Measurements from ENCODE around the gene DRD5.
"Not testable (repeated sequence)": the region's sequence is repeated elsewhere in the genome, so short reads cannot be mapped to it uniquely, and the experiment has no call there.

The DRD5 gene

DNA sequence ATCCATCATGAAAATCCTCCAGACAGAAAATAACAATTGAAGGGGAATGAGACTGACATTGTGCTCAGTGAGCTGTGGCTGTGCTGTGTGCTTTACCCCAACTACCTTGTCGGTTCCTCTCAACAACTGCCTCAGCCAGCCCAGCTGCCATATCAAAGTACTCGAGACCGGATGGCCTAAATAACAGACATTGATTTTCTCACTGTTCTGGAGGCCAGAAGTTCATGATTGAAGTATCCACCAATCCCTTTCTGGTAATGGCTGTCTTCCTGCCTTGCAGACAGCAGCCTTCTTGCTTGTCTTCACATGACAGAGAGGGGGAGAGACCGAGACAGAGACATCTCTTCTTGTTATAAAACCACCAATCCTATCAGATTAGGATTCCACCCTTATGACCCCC is 37.6 kb upstream of the DRD5 start:
- H3K18ac ChIP-seq (ENCODE audit: low read length); H3K14ac ChIP-seq (ENCODE audit: low read length); H3K4me3 ChIP-seq (ENCODE audit: low read depth, low read length); H3K79me2 ChIP-seq (ENCODE audit: control insufficient read depth, insufficient read depth, low read length, poor library complexity); H4K12ac ChIP-seq (ENCODE audit: low read depth, low read length); H3K79me1 ChIP-seq (ENCODE audit: low read length); H4K8ac ChIP-seq (ENCODE audit: low read depth, low read length); H2BK120ac ChIP-seq (ENCODE audit: insufficient read depth, low read length, poor library complexity); H3K4me1 ChIP-seq (ENCODE audit: control insufficient read depth in 1 of 2, insufficient read depth in 2 of 2, low read length in 2 of 2); H2AK5ac ChIP-seq (ENCODE audit: low read length); H3K4me2 ChIP-seq (ENCODE audit: low read length); H3K23ac ChIP-seq (ENCODE audit: low read length); H3K9ac ChIP-seq (ENCODE audit: low read length); H3K27ac ChIP-seq (ENCODE audit: low read depth, low read length); DNase-seq; H2AFZ ChIP-seq (ENCODE audit: insufficient read depth, low read length, poor library complexity); H4K91ac ChIP-seq (ENCODE audit: low read depth, low read length); H2BK12ac ChIP-seq (ENCODE audit: low read length); H2BK5ac ChIP-seq (ENCODE audit: low read depth, low read length, poor library complexity); H3K27me3 ChIP-seq (ENCODE audit: insufficient read depth, low read length); H3K36me3 ChIP-seq (ENCODE audit: control insufficient read depth in 1 of 2, insufficient read depth in 2 of 2, low read length in 2 of 2); H3K9me3 ChIP-seq (ENCODE audit: insufficient read depth, low read depth, low read length); H3K4ac ChIP-seq (ENCODE audit: low read depth, low read length): not testable (repeated sequence)
- no CpG with 5 or more reads among the region's 4 CpGs for WGBS (ENCODE audit: extremely low coverage, insufficient coverage, insufficient read length)

DNA sequence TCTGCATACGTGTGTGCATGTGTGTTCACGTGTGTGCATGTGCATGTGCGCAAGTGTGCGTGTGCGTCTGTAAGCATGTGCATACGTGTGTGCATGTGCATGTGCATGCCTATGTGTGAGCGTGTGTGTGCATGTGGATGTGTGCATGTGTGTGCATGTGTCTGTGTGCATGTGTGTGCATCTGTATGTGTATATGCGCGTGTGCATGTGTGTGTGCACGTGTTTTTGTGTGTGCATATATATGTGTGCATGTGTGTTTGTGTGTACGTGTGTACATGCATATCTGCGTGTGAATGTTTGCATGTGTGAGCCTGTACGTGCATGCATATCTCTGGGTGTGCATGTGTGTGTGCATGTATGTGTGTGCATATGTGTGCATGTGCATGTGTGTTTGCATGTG is 35.7 kb upstream of the DRD5 start:
- H4K12ac ChIP-seq (ENCODE audit: low read depth, low read length) = no peak overlapping the region
- no peak overlapping the region for H4K91ac ChIP-seq (ENCODE audit: low read depth, low read length)
- H3K4me2 ChIP-seq (ENCODE audit: low read length) = no peak overlapping the region
- no peak overlapping the region for H2BK12ac ChIP-seq (ENCODE audit: low read length)
- no peaks in the 10 kb centered on the region for H3K79me2 ChIP-seq (ENCODE audit: control insufficient read depth, insufficient read depth, low read length, poor library complexity)
- H2BK120ac ChIP-seq (ENCODE audit: insufficient read depth, low read length, poor library complexity) = no peak overlapping the region
- no peak overlapping the region for H4K8ac ChIP-seq (ENCODE audit: low read depth, low read length)
- no peak overlapping the region for H3K27ac ChIP-seq (ENCODE audit: low read depth, low read length)
- DNase-seq = no peak
- no peak overlapping the region for H3K18ac ChIP-seq (ENCODE audit: low read length)
- no peak overlapping the region for H2AFZ ChIP-seq (ENCODE audit: insufficient read depth, low read length, poor library complexity)
- no peaks in the 10 kb centered on the region for H3K4me1 ChIP-seq (ENCODE audit: control insufficient read depth in 1 of 2, insufficient read depth in 2 of 2, low read length in 2 of 2)
- no peak overlapping the region for H3K14ac ChIP-seq (ENCODE audit: low read length)
- H3K23ac ChIP-seq (ENCODE audit: low read length) = no peak overlapping the region
- peaks cover 5% of the 10 kb centered on the region for H3K9me3 ChIP-seq (ENCODE audit: insufficient read depth, low read depth, low read length)
- no peak overlapping the region for H3K9ac ChIP-seq (ENCODE audit: low read length)
- no peak overlapping the region for H2BK5ac ChIP-seq (ENCODE audit: low read depth, low read length, poor library complexity)
- WGBS (ENCODE audit: extremely low coverage, insufficient coverage, insufficient read length) = no CpG with 5 or more reads among the region's 13 CpGs
- H2AK5ac ChIP-seq (ENCODE audit: low read length) = no peak overlapping the region
- no peaks in the 10 kb centered on the region for H3K27me3 ChIP-seq (ENCODE audit: insufficient read depth, low read length)
- peak overlapping the region; percentile 29 for H3K4me3 ChIP-seq (ENCODE audit: low read depth, low read length)
- no peaks in the 10 kb centered on the region for H3K79me1 ChIP-seq (ENCODE audit: low read length)
- no peaks in the 10 kb centered on the region for H3K36me3 ChIP-seq (ENCODE audit: control insufficient read depth in 1 of 2, insufficient read depth in 2 of 2, low read length in 2 of 2)
- H3K4ac ChIP-seq (ENCODE audit: low read depth, low read length) = no peak overlapping the region

DNA sequence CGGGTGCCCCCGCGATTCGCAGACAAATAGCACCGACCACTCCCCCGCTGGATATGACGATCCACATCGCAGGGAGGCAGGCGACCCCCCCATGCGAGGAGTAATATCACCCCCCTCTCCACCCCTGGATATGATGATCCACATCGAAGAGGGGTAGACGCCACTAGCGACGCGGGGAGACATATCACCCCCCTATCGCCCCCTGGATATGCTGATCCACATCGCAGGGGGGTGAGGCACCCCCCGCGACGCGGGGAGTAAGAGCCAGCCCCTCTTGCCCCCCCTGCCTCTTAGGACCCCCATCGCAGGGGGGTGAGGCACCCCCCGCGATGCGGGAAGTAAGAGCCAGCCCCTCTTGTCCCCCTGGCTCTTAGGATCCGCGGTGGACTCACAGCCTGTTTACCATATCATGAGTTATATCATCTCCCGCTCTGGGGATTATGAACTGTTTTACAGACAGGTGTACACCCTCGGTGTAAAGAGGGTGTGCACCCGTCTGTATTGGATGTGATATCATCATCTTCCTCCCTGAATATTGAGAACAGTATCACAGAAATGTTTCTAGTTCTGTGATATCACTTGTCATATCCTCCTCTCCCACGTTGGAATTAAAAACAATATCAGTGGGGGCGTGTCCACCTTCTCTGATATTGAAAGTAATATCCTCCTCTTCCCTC is 22.7 kb upstream of the DRD5 start:
- no peak overlapping the region for H3K9ac ChIP-seq (ENCODE audit: low read length)
- no peaks in the 10 kb centered on the region for H3K79me2 ChIP-seq (ENCODE audit: control insufficient read depth, insufficient read depth, low read length, poor library complexity)
- WGBS (ENCODE audit: extremely low coverage, insufficient coverage, insufficient read length) = no CpG with 5 or more reads among the region's 32 CpGs
- H2AFZ ChIP-seq (ENCODE audit: insufficient read depth, low read length, poor library complexity) = no peak overlapping the region
- no peaks in the 10 kb centered on the region for H3K27me3 ChIP-seq (ENCODE audit: insufficient read depth, low read length)
- H4K12ac ChIP-seq (ENCODE audit: low read depth, low read length) = no peak overlapping the region
- no peak overlapping the region for H2BK12ac ChIP-seq (ENCODE audit: low read length)
- no peaks in the 10 kb centered on the region for H3K36me3 ChIP-seq (ENCODE audit: control insufficient read depth in 1 of 2, insufficient read depth in 2 of 2, low read length in 2 of 2)
- H2BK120ac ChIP-seq (ENCODE audit: insufficient read depth, low read length, poor library complexity) = no peak overlapping the region
- H3K9me3 ChIP-seq (ENCODE audit: insufficient read depth, low read depth, low read length) = no peaks in the 10 kb centered on the region
- H3K4me2 ChIP-seq (ENCODE audit: low read length) = no peak overlapping the region
- H3K27ac ChIP-seq (ENCODE audit: low read depth, low read length) = no peak overlapping the region
- DNase-seq = no peak
- no peak overlapping the region for H2BK5ac ChIP-seq (ENCODE audit: low read depth, low read length, poor library complexity)
- H3K18ac ChIP-seq (ENCODE audit: low read length) = no peak overlapping the region
- H3K14ac ChIP-seq (ENCODE audit: low read length) = no peak overlapping the region
- no peak overlapping the region for H4K91ac ChIP-seq (ENCODE audit: low read depth, low read length)
- H3K79me1 ChIP-seq (ENCODE audit: low read length) = no peaks in the 10 kb centered on the region
- H4K8ac ChIP-seq (ENCODE audit: low read depth, low read length) = no peak overlapping the region
- no peak overlapping the region for H2AK5ac ChIP-seq (ENCODE audit: low read length)
- no peaks in the 10 kb centered on the region for H3K4me1 ChIP-seq (ENCODE audit: control insufficient read depth in 1 of 2, insufficient read depth in 2 of 2, low read length in 2 of 2)
- H3K4ac ChIP-seq (ENCODE audit: low read depth, low read length) = no peak overlapping the region
- H3K4me3 ChIP-seq (ENCODE audit: low read depth, low read length) = no peak overlapping the region
- no peak overlapping the region for H3K23ac ChIP-seq (ENCODE audit: low read length)

DNA sequence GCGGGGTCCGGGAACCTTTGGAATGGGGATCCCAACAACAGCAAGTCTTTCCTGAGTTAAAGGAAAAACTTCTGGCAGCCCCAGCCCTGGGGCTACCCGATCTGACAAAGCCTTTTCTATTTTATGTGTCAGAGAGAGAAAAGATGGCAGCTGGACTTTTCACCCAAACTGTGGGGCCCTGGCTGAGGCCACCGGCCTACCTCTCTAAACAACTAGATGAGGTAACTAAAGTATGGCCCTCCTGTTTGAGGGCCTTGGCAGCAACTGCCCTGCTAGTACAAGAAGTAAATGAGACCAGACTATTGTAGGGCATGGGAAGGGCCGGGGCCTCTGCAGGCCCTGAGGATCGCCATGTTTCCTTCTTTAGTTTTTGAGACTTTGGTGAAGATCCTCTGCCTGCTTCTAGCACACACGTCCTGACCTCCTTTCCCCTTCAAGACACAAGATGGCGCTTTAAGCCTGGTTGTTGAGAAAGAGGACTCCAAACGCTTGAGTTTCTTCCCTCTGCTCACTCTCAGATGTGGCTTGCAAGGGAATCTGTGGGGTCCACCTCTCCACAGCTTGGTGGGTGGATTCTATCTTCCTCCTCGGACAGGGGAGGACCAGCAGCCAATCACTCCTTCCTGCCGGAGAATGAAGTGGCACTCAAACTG is 18.5 kb upstream of the DRD5 start:
- H3K9ac ChIP-seq (ENCODE audit: low read length) = no peak overlapping the region
- WGBS (ENCODE audit: extremely low coverage, insufficient coverage, insufficient read length) = no CpG with 5 or more reads among the region's 11 CpGs
- H3K79me1 ChIP-seq (ENCODE audit: low read length) = no peaks in the 10 kb centered on the region
- H2BK5ac ChIP-seq (ENCODE audit: low read depth, low read length, poor library complexity) = no peak overlapping the region
- H3K36me3 ChIP-seq (ENCODE audit: control insufficient read depth in 1 of 2, insufficient read depth in 2 of 2, low read length in 2 of 2) = no peaks in the 10 kb centered on the region
- H3K4me1 ChIP-seq (ENCODE audit: control insufficient read depth in 1 of 2, insufficient read depth in 2 of 2, low read length in 2 of 2) = no peaks in the 10 kb centered on the region
- H3K4me3 ChIP-seq (ENCODE audit: low read depth, low read length) = no peak overlapping the region
- no peak overlapping the region for H3K14ac ChIP-seq (ENCODE audit: low read length)
- no peak overlapping the region for H4K8ac ChIP-seq (ENCODE audit: low read depth, low read length)
- no peak overlapping the region for H2AK5ac ChIP-seq (ENCODE audit: low read length)
- no peak overlapping the region for H4K91ac ChIP-seq (ENCODE audit: low read depth, low read length)
- H3K4ac ChIP-seq (ENCODE audit: low read depth, low read length) = no peak overlapping the region
- DNase-seq = peak; percentile 59 to 84
- no peaks in the 10 kb centered on the region for H3K9me3 ChIP-seq (ENCODE audit: insufficient read depth, low read depth, low read length)
- no peak overlapping the region for H3K27ac ChIP-seq (ENCODE audit: low read depth, low read length)
- no peak overlapping the region for H3K18ac ChIP-seq (ENCODE audit: low read length)
- no peak overlapping the region for H2BK12ac ChIP-seq (ENCODE audit: low read length)
- no peak overlapping the region for H3K23ac ChIP-seq (ENCODE audit: low read length)
- no peak overlapping the region for H3K4me2 ChIP-seq (ENCODE audit: low read length)
- H3K79me2 ChIP-seq (ENCODE audit: control insufficient read depth, insufficient read depth, low read length, poor library complexity) = no peaks in the 10 kb centered on the region
- H2BK120ac ChIP-seq (ENCODE audit: insufficient read depth, low read length, poor library complexity) = no peak overlapping the region
- no peak overlapping the region for H2AFZ ChIP-seq (ENCODE audit: insufficient read depth, low read length, poor library complexity)
- H3K27me3 ChIP-seq (ENCODE audit: insufficient read depth, low read length) = no peaks in the 10 kb centered on the region
- H4K12ac ChIP-seq (ENCODE audit: low read depth, low read length) = no peak overlapping the region
